Measurements from ENCODE around the gene LANCL2.
"Not testable (repeated sequence)": the region's sequence is repeated elsewhere in the genome, so short reads cannot be mapped to it uniquely, and the experiment has no call there.

LANCL2 gene

GRCh38 chr7:55469721-55470120, 104.6 kb downstream of the LANCL2 start:
- DNase-seq (ENCODE audit: low spot score): no peak
- in situ Hi-C loops (cut with MboI; ENCODE audit: low sequenced_read_pairs, unreplicated experiment): no loop called here

GRCh38 chr7:55470261-55470660, 105.1 kb downstream of the LANCL2 start:
- TF ChIP-seq, protein P1, sequence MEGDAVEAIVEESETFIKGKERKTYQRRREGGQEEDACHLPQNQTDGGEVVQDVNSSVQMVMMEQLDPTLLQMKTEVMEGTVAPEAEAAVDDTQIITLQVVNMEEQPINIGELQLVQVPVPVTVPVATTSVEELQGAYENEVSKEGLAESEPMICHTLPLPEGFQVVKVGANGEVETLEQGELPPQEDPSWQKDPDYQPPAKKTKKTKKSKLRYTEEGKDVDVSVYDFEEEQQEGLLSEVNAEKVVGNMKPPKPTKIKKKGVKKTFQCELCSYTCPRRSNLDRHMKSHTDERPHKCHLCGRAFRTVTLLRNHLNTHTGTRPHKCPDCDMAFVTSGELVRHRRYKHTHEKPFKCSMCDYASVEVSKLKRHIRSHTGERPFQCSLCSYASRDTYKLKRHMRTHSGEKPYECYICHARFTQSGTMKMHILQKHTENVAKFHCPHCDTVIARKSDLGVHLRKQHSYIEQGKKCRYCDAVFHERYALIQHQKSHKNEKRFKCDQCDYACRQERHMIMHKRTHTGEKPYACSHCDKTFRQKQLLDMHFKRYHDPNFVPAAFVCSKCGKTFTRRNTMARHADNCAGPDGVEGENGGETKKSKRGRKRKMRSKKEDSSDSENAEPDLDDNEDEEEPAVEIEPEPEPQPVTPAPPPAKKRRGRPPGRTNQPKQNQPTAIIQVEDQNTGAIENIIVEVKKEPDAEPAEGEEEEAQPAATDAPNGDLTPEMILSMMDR (IDR thresholded peaks at IDR 0.05; ENCODE audit: borderline replicate concordance, control extremely low read depth, extremely low read depth, insufficient read depth, missing control alignments): no peak
- DNase-seq (ENCODE audit: low spot score): no peak
- in situ Hi-C loops (cut with MboI; ENCODE audit: low sequenced_read_pairs, unreplicated experiment): no loop called here

More at GRCh38 chr7:55469721-55470120, 104.6 kb downstream of the LANCL2 start:
- TF ChIP-seq, protein P1 (IDR thresholded peaks at IDR 0.05; ENCODE audit: borderline replicate concordance, control extremely low read depth, extremely low read depth, insufficient read depth, missing control alignments): no peak

GRCh38 chr7:55471594-55471993, 106.5 kb downstream of the LANCL2 start:
- DNase-seq (ENCODE audit: low spot score); in situ Hi-C loops (cut with MboI; ENCODE audit: low sequenced_read_pairs, unreplicated experiment): not testable (repeated sequence)

DNA sequence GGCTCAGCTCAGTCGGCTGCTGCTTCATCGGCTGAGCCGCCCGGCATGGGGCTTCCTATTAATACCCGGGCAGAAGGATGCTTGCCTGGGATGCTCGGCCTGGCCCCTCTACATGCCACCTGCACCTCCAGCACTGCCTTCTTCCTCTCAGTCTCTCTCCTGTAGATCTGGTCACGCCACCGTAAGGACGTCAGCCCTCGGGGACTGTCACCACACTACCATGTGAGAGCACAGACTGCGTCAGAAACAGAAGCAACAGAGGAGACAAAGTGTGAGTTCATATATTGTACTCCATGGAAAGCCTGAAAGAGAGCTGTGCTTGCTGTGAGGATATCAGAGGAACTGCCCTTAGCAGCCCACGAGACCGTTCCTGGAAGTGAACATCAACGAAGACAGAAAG, 107.3 kb downstream of the LANCL2 start:
- in situ Hi-C loops (cut with MboI; ENCODE audit: low sequenced_read_pairs, unreplicated experiment): not testable (repeated sequence)

GRCh38 chr7:55472928-55473725, 108.0 kb downstream of the LANCL2 start:
- TF ChIP-seq, protein P1 (IDR thresholded peaks at IDR 0.05; ENCODE audit: borderline replicate concordance, control extremely low read depth, extremely low read depth, insufficient read depth, missing control alignments): no peak
- DNase-seq (ENCODE audit: low spot score): no peak

More for the DNA sequence above, 107.3 kb downstream of the LANCL2 start:
- not testable (repeated sequence) for DNase-seq (ENCODE audit: low spot score)

GRCh38 chr7:55473932-55474331, 108.8 kb downstream of the LANCL2 start:
- no peak for DNase-seq (ENCODE audit: low spot score)
- in situ Hi-C loops (cut with MboI; ENCODE audit: low sequenced_read_pairs, unreplicated experiment): no loop called here

More at GRCh38 chr7:55472928-55473725, 108.0 kb downstream of the LANCL2 start:
- in situ Hi-C loops (cut with MboI; ENCODE audit: low sequenced_read_pairs, unreplicated experiment): no loop called here

GRCh38 chr7:55474944-55475854, 110.1 kb downstream of the LANCL2 start:
- DNase-seq (ENCODE audit: low spot score): no peak
- in situ Hi-C loops (cut with MboI; ENCODE audit: low sequenced_read_pairs, unreplicated experiment): no loop called here
- TF ChIP-seq, protein P1 (IDR thresholded peaks at IDR 0.05; ENCODE audit: borderline replicate concordance, control extremely low read depth, extremely low read depth, insufficient read depth, missing control alignments): no peak

More at GRCh38 chr7:55473932-55474331, 108.8 kb downstream of the LANCL2 start:
- TF ChIP-seq, protein P1 (IDR thresholded peaks at IDR 0.05; ENCODE audit: borderline replicate concordance, control extremely low read depth, extremely low read depth, insufficient read depth, missing control alignments): no peak

All from GM13976 (cell line).